GM12875 (cell line): ENCODE measurements around the gene ASAP3.
A peak's percentile ranks its signal among the peaks of the same experiment; 100 is the strongest.

Source experiments
- H3K4me3 ChIP-seq: one replicate; pipeline ENCODE4 v1.5.1; 2011; ENCODE audit warnings: low read depth, low read length, control low read depth
- TF ChIP-seq, protein P1 (sequence below): IDR thresholded peaks from 2 replicates; pipeline ENCODE4 v1.5.1; 2011; ENCODE audit warnings: low read depth, mild to moderate bottlenecking, control low read depth, inconsistent platforms, low read length, moderate library complexity, borderline replicate concordance; ENCODE audit not compliant: insufficient read depth

ASAP3 gene

DNA sequence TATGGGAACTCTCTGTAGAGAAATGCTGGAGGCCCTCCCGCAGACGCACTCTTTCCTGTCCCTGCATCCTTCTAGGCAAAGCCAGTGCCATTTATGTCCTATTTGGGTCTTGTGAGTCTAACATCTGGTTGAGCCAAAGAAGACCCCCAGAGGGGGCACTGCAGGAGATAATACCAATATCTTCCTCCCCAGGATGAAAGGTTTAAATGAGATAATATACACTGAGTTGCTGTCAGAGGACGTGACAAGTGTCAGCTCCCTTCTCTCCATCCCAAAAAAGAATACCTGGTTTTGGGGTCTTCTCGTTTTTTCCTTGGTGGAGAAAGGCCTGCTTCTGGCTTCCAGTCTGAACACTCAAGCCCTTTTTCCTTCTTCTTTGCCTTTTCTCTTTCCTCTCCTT, 67.0 kb downstream of the ASAP3 start:
- H3K4me3 ChIP-seq: no peak overlapping the region

DNA sequence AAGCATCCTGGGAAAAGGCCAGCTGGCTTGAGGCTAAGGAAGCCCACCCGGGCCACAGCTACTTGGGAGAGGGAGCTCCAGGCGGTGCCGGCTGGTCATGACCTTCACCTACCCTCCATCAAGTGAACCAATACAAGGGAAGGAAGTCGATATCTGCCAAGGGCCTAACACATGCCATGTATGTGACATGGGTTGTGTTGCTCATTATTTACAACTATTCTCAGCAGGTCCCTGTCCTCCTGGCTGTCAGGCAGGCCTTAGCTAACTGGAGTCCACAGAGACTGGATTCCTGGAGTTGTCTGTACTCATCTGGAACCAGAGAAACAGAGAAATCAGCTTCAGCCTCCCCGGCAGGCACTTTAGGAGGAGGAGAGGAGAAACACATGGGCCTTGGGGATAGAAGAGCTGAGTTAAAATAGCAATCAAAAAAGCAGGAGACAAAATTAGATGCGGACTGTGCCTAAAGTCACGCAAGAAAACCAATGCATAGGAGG, 75.1 kb downstream of the ASAP3 start:
- H3K4me3 ChIP-seq: no peak overlapping the region
- TF ChIP-seq, protein P1, sequence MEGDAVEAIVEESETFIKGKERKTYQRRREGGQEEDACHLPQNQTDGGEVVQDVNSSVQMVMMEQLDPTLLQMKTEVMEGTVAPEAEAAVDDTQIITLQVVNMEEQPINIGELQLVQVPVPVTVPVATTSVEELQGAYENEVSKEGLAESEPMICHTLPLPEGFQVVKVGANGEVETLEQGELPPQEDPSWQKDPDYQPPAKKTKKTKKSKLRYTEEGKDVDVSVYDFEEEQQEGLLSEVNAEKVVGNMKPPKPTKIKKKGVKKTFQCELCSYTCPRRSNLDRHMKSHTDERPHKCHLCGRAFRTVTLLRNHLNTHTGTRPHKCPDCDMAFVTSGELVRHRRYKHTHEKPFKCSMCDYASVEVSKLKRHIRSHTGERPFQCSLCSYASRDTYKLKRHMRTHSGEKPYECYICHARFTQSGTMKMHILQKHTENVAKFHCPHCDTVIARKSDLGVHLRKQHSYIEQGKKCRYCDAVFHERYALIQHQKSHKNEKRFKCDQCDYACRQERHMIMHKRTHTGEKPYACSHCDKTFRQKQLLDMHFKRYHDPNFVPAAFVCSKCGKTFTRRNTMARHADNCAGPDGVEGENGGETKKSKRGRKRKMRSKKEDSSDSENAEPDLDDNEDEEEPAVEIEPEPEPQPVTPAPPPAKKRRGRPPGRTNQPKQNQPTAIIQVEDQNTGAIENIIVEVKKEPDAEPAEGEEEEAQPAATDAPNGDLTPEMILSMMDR: no peak

More for the DNA sequence above, 67.0 kb downstream of the ASAP3 start:
- TF ChIP-seq, protein P1: no peak

DNA sequence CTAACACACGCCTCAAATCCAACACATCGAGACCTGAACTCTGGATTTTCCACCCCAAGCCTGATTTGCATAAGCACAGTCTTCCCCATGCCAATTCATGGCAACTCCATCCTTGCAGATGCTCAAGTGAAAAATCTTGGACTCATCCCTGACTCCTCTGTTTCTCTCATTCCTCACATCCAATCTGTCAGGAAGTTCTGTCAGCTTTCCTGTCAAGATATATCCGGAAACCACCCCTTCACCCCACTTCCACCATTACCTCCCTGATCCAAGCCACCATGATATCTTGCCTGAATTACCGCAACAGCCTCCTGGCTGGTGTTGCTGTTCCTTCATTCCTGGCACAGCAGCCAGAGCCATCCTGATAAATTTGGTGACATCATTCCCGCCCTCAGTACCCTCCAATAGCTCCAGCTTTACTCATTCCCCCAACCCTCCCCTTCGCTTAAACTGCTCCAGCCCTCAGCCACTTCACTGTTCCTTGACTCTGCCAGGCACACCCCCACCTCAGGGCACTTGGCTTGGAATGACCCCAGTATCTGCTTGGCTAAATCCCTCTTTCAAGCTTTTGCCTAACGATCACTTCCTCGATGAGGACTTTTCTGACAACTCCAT, 76.9 kb downstream of the ASAP3 start:
- no peak overlapping the region for H3K4me3 ChIP-seq
- TF ChIP-seq, protein P1: no peak

DNA sequence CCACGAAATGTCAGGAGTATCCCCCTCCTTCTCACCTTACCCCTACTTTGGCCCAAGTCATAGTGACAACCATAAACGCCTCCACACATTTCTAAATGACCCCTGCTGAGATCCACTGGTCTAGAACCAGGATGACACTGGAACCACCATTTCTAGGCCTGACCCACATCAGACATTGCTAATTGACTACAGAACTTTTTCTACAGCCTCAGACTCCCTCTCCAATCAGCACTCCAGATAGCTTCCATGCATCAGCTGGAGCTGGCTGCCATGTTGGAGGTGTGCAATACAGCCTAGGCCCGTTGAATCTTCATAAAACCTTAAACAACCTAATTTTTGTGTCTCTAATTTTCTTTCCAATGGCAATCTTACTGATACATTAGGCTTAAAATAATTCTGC, 78.0 kb downstream of the ASAP3 start:
- H3K4me3 ChIP-seq: no peak overlapping the region
- TF ChIP-seq, protein P1: no peak

DNA sequence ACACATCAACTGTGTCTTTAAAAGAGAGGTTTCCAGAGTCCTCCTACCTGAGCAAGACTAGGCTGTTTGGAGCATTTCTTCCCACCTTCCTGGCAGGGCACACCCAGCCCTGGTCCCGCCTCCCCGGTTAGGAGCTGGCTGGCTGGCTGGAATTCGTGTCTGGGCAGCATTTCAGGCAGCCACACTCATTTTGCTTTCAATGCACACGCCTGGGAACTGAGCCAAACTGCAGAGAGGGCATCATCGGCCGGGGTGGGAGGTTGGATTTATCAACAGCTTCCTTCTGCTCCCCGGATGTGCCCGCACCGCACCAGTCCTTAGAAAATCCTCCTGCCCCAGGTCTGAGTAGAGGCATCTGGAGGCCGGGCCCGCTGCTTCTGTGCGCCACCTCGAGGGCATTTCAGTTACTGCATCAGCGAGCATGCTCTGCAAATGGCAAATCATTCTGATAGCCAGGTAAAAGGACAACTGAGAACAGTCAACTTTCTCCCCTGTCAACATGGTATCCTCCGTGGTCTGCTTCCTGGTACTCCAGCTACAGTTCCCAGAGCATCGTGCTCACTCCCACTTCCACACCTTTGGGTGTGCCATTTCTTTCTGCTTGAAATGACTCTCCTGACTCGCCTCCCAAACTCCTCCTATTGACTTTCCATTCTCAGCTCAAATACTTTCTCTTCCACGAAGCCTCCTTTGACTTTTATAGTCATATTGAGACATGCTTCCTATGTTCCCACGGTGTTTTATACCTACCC, 80.1 kb downstream of the ASAP3 start:
- no peak overlapping the region for H3K4me3 ChIP-seq
- TF ChIP-seq, protein P1: peak; percentile 95

GRCh38 chr1:23403355-23403734, 80.6 kb downstream of the ASAP3 start:
- TF ChIP-seq, protein P1: no peak
- no peak overlapping the region for H3K4me3 ChIP-seq

- H3K4me3 ChIP-seq: no peak overlapping the region
- TF ChIP-seq, protein P1: no peak
Measured at GRCh38 chr1:23403038-23403336, 81.0 kb downstream of the ASAP3 start.
